HG03354 (cell line): ENCODE measurements around the gene TRIM34.
"Not testable (repeated sequence)": the region's sequence is repeated elsewhere in the genome, so short reads cannot be mapped to it uniquely, and the experiment has no call there.

Source experiments
- ATAC-seq: cut with Tn5 transposase; IDR thresholded peaks from one replicate; pipeline ENCODE4 v1.9.1; 2021; ENCODE audit warnings: mild to moderate bottlenecking; ENCODE audit not compliant: unreplicated experiment, poor library complexity, severe bottlenecking

The TRIM34 gene

GRCh38 chr11:5624489-5625279 lies at the start of gene TRIM34:
Gene TRIM34, plus strand, starts transcription at chr11:5625001. Its CDS starts 7,331 bp downstream, at chr11:5632332.
- peak; percentile 97 for ATAC-seq

GRCh38 chr11:5575152-5575551 lies 49.6 kb upstream of the TRIM34 start:
- ATAC-seq: no peak

GRCh38 chr11:5577101-5577500 lies 47.7 kb upstream of the TRIM34 start:
- ATAC-seq: no peak

- ATAC-seq: no peak
These were observed 44.2 kb upstream of the TRIM34 start, which contains the start of gene OR52B6 for GRCh38 chr11:5580577-5580976. Gene OR52B6, plus strand, starts transcription at chr11:5580877. Its CDS starts 0 bp downstream, at chr11:5580877.

- ATAC-seq: no peak
These were observed 43.8 kb upstream of the TRIM34 start for GRCh38 chr11:5581014-5581413.

- not testable (repeated sequence) for ATAC-seq
These were observed 40.3 kb upstream of the TRIM34 start for GRCh38 chr11:5584458-5584857.

- not testable (repeated sequence) for ATAC-seq
These were observed 34.9 kb upstream of the TRIM34 start for GRCh38 chr11:5589906-5590305.

GRCh38 chr11:5591613-5592012 lies 33.2 kb upstream of the TRIM34 start:
- no peak for ATAC-seq

GRCh38 chr11:5592615-5593014 lies 32.2 kb upstream of the TRIM34 start:
- no peak for ATAC-seq

- ATAC-seq: no peak
These were observed 31.7 kb upstream of the TRIM34 start for GRCh38 chr11:5593146-5593545.

GRCh38 chr11:5596607-5597201 lies 28.1 kb upstream of the TRIM34 start, which contains the start of gene TRIM6:
Gene TRIM6, plus strand, starts transcription at chr11:5596637. Its CDS starts 261 bp downstream, at chr11:5596898.
- ATAC-seq: peak; percentile 46

- ATAC-seq: no peak
These were observed 26.8 kb upstream of the TRIM34 start for GRCh38 chr11:5597953-5598352.

GRCh38 chr11:5600374-5600851 lies 24.4 kb upstream of the TRIM34 start:
- ATAC-seq: peak; percentile 95

- ATAC-seq: not testable (repeated sequence)
These were observed 22.0 kb upstream of the TRIM34 start for GRCh38 chr11:5602791-5603190.

GRCh38 chr11:5603326-5603725 lies 21.5 kb upstream of the TRIM34 start:
- no peak for ATAC-seq

GRCh38 chr11:5604896-5605295 lies 19.9 kb upstream of the TRIM34 start:
- no peak for ATAC-seq

GRCh38 chr11:5605849-5606248 lies 19.0 kb upstream of the TRIM34 start:
- no peak for ATAC-seq

- ATAC-seq: no peak
These were observed 16.0 kb upstream of the TRIM34 start for GRCh38 chr11:5608808-5609207.

- ATAC-seq: no peak
These were observed 14.4 kb upstream of the TRIM34 start for GRCh38 chr11:5610446-5610845.

GRCh38 chr11:5611627-5612026 lies 13.2 kb upstream of the TRIM34 start:
- ATAC-seq: no peak

GRCh38 chr11:5618807-5619206 lies 6.0 kb upstream of the TRIM34 start:
- ATAC-seq: no peak
